Progenitor cell of endocrine pancreas (in vitro differentiated cells): ENCODE measurements around the gene ART4. TPM values are rescaled to one million over a fixed set of nuclear protein-coding genes. Genes with fewer than 3 reads are reported as not detected.
A peak's percentile ranks its signal among the peaks of the same experiment; 100 is the strongest.

Experiments
- DNase-seq: peaks from one replicate; pipeline ENCODE4 v3.0.0; 2021; ENCODE audit warnings: low spot score; ENCODE audit not compliant: unreplicated experiment
- H3K27ac Mint-ChIP-seq: 2 replicates; pipeline ENCODE4 v1.8.0; 2021; ENCODE audit warnings: mild to moderate bottlenecking, moderate library complexity, mixed read lengths
- H3K27me3 Mint-ChIP-seq: 2 replicates; pipeline ENCODE4 v1.8.0; 2021; ENCODE audit warnings: mixed read lengths
- H3K36me3 Mint-ChIP-seq: 2 replicates; pipeline ENCODE4 v1.8.0; 2022; ENCODE audit warnings: mixed read lengths; ENCODE audit not compliant: insufficient read depth
- H3K4me1 Mint-ChIP-seq: 2 replicates; pipeline ENCODE4 v1.8.0; 2021; ENCODE audit warnings: low read depth, mixed read lengths
- H3K4me3 Mint-ChIP-seq: 2 replicates; pipeline ENCODE4 v1.8.0; 2021; ENCODE audit warnings: low read depth, mild to moderate bottlenecking, moderate library complexity, mixed read lengths
- H3K9me3 Mint-ChIP-seq: 2 replicates; pipeline ENCODE4 v1.8.0; 2021; ENCODE audit warnings: low read depth, mixed read lengths
- total RNA-seq: library from RNA; stranded (reverse); gene quantifications from 2 replicates; pipeline ENCODE4 v1.2.1, GENCODE V29; 2021
- TF ChIP-seq, protein P1 (sequence below): fragments of 200-600 bp; sonication (generic); IDR thresholded peaks from one replicate; pipeline ENCODE4 v1.5.0; 2021; ENCODE audit warnings: antibody characterized with exemption, mild to moderate bottlenecking; ENCODE audit not compliant: unreplicated experiment

The ART4 gene
- total RNA-seq, 1 donor from 2014 or later = 0.29 TPM

DNA sequence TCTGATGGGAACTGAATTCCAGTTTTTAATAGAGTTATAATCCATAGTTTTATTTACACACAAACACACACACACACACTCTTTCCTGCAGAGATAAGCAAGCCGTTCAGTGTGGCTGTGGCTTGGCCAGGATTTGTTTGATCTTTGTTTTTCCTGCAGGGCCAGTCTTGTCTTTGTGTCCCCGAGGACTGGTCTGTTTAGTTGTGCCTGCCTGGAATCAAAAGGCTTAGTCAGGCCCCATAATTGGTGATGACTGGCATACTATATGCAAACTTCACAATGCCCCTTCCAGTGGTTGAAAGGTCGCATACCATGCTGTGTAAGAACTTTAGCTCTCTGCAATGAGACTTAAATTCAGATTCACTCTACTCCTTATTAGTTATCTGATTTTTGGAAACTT lies 66.1 kb downstream of the ART4 start:
- H3K27me3 Mint-ChIP-seq = no peaks in the 10 kb centered on the region
- no peaks in the 10 kb centered on the region for H3K36me3 Mint-ChIP-seq
- peak overlapping the region; percentile 57 for H3K27ac Mint-ChIP-seq
- peaks cover 51% of the 10 kb centered on the region for H3K4me1 Mint-ChIP-seq
- no peak for DNase-seq
- peak overlapping the region; percentile 22 for H3K4me3 Mint-ChIP-seq
- TF ChIP-seq, protein P1, sequence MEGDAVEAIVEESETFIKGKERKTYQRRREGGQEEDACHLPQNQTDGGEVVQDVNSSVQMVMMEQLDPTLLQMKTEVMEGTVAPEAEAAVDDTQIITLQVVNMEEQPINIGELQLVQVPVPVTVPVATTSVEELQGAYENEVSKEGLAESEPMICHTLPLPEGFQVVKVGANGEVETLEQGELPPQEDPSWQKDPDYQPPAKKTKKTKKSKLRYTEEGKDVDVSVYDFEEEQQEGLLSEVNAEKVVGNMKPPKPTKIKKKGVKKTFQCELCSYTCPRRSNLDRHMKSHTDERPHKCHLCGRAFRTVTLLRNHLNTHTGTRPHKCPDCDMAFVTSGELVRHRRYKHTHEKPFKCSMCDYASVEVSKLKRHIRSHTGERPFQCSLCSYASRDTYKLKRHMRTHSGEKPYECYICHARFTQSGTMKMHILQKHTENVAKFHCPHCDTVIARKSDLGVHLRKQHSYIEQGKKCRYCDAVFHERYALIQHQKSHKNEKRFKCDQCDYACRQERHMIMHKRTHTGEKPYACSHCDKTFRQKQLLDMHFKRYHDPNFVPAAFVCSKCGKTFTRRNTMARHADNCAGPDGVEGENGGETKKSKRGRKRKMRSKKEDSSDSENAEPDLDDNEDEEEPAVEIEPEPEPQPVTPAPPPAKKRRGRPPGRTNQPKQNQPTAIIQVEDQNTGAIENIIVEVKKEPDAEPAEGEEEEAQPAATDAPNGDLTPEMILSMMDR = no peak
- H3K9me3 Mint-ChIP-seq = no peaks in the 10 kb centered on the region

DNA sequence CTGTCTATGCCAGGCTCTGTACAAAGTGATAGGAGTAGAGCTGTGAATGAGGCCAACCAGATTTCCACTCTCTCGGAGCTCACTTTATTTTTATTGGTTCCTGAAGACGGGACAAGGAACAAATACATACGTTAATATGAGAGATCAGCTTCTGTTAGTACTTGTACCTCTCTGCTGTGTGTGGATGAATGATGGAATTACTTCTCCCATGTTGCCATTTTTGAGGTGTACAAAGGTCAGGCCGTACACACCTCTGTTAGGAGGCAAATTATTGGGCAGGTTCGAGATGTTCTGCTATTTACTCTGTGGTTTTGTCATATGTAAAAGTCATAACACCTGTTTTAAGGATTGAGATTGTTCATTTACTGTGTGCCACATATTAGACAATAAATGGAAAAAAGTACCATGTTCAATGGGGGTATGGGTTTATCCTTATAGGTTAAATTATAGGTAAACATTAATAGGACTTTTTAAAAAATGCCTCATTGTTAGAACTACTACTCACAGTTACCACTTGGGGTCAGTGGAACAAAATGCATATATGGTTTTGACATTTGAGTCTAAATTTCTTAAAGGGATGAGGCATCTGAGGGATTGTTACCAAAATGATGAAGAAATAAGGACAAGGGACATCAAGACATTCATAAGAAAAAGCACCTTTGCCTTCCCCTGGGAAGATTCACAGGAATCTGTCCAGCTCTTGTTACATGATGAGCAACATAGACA lies 66.9 kb downstream of the ART4 start:
- Mint-ChIP-seq H3K27me3 (no peaks in the 10 kb centered on the region), H3K4me1 (peaks cover 58% of the 10 kb centered on the region), H3K27ac (no peak overlapping the region), H3K9me3 (no peaks in the 10 kb centered on the region), H3K4me3 (peak overlapping the region; percentile 97), H3K36me3 (peaks cover 1% of the 10 kb centered on the region)
- TF ChIP-seq, protein P1 = peak; percentile 28
- DNase-seq = no peak

DNA sequence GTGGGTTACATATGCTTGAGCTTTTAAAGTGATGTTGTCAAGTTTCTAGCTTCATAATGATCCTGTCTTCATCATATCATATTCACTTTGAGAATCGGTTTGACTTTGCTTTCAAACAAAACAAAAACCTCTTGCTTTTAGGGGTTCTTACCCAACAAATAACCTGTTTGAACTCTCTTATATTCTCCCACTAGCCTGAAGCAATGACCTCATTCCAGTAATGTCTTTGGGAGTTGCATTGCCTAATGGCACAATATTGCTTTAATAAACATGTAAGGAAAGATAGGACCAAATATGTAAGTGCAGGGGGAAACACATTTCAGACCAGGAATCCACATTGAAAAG lies 67.7 kb downstream of the ART4 start:
- H3K27ac Mint-ChIP-seq = peak overlapping the region; percentile 98
- H3K4me1 Mint-ChIP-seq = peaks cover 58% of the 10 kb centered on the region

More for the DNA sequence above, 67.7 kb downstream of the ART4 start:
- no peak for DNase-seq
- Mint-ChIP-seq H3K4me3 (peak overlapping the region; percentile 97), H3K27me3 (no peaks in the 10 kb centered on the region), H3K9me3 (no peaks in the 10 kb centered on the region), H3K36me3 (peaks cover 1% of the 10 kb centered on the region)
- TF ChIP-seq, protein P1 = no peak

Other genes starting within 250 kb of the ART4 start
- gene GUCY2C, start 146.9 kb downstream of the ART4 start, total RNA-seq = 1.2 and 1.7 TPM in 2 replicates
- gene WBP11, start 40.0 kb downstream of the ART4 start, total RNA-seq = 112 and 117 TPM in 2 replicates
- 2.7 and 3.5 TPM in 2 replicates for gene C12orf60, start 39.9 kb downstream of the ART4 start, total RNA-seq
- gene SMCO3, start 29.3 kb downstream of the ART4 start, total RNA-seq = not detected in 2 replicates
- gene MGP, start 42.3 kb upstream of the ART4 start, total RNA-seq = not detected in 2 replicates
- 22.8 and 23.1 TPM in 2 replicates for gene ERP27, start 95.0 kb upstream of the ART4 start, total RNA-seq
- 0.79 and 1.7 TPM in 2 replicates for gene ARHGDIB, start 118.1 kb upstream of the ART4 start, total RNA-seq
- not detected in 2 replicates for gene PDE6H, start 129.5 kb upstream of the ART4 start, total RNA-seq